ENCODE results near the gene LRP6. TPM values are rescaled to one million over a fixed set of nuclear protein-coding genes. Genes with fewer than 3 reads are reported as not detected.

The LRP6 gene
- total RNA-seq, 1 experiment from 2014 or later, result 15.5 TPM

DNA sequence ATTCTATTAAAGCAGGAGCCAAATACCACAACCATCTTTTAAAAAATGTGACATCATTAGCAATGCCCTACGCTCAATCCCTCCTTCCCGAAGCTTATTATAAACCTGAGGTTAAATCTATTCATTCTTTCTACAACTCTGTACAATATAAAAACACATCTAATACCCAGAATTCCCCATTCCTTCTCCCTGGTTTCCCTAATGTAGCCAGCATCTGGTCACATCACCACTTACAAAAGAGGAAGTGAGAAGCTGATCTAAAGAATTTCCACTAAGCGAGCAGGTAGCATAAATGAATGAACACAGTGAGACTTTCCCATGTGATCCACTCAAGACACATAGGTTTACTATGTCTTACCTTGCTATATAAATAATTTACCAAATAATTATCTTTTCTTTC, 90.4 kb downstream of the LRP6 start:
- Histone ChIP-seq H3K27me3 (ENCODE audit: low read length) (no peaks in the 10 kb centered on the region), H4K20me1 (ENCODE audit: low read length) (no peaks in the 10 kb centered on the region), H3K27ac (ENCODE audit: low read length) (no peak overlapping the region), H3K4me2 (ENCODE audit: low read length) (no peak overlapping the region), H3K9me3 (ENCODE audit: low read length) (no peaks in the 10 kb centered on the region), H2AFZ (ENCODE audit: low read length) (no peak overlapping the region), H3F3A (ENCODE audit: low read length, unreplicated experiment) (no peaks in the 10 kb centered on the region), H3K4me1 (ENCODE audit: insufficient read depth, low read length) (peaks cover 5% of the 10 kb centered on the region; the same call in 1 of the 2 replicates), H3K9me2 (replicated peaks; ENCODE audit: low read length) (no peaks in the 10 kb centered on the region), H3K9ac (ENCODE audit: low read length) (no peak overlapping the region), H3K79me2 (ENCODE audit: low read length) (no peaks in the 10 kb centered on the region), H3K4me3 (ENCODE audit: low read length) (no peak overlapping the region), H3K36me3 (ENCODE audit: low read depth, low read length) (peaks cover 6% of the 10 kb centered on the region; the same call in 1 of the 2 replicates)
- DNase-seq (no peak), ATAC-seq (no peak)
- CTCF ChIA-PET, result no interaction called here
- POLR2A ChIA-PET (ENCODE audit: unreplicated experiment), result no interaction called here
- intact Hi-C loops (cut with micrococcal nuclease), result no loop called here
- no TSS peak for BruUV-seq (replicated peaks)
- TF ChIP-seq CTCF (conservative IDR thresholded peaks at IDR 0.05; ENCODE audit: low read depth, low read length) (no peak), EZH2 (IDR thresholded peaks at IDR 0.05; ENCODE audit: low read length, unreplicated experiment) (no peak), EZH2phosphoT487 (IDR thresholded peaks at IDR 0.05; ENCODE audit: borderline replicate concordance, low read length) (no peak)

DNA sequence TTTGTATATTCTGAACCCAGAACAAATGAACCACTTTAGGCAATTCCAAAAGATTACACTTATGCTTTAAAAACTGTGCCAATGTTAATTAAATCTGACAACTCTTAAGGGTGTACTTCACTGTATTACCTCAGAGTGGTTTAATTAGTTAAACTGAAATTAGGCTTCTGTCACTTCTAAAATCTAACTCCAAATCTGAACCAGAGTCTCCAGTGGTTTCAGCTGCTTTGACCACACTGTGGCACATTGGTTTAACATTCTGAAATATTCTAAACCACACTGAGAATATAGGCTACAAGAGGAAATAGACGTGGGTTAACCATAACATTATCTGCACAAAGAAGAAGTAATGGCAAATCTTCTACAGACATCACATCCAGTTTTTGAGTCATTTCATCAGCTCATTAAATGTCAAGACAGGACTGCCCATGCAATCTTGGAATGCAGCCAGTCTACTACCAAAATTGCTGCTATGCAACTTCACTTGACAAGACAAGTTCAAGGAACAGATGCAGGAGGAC, 94.8 kb downstream of the LRP6 start:
- no peaks in the 10 kb centered on the region for H3K9me3 ChIP-seq (ENCODE audit: low read length)
- H3K79me2 ChIP-seq (ENCODE audit: low read length), result no peaks in the 10 kb centered on the region
- no peaks in the 10 kb centered on the region for H4K20me1 ChIP-seq (ENCODE audit: low read length)
- H3K27me3 ChIP-seq (ENCODE audit: low read length), result no peaks in the 10 kb centered on the region
- ChIA-PET POLR2A (ENCODE audit: unreplicated experiment) (no interaction called here), CTCF (interaction anchor here (0.6 kb wide), 1 partner anchor 14 kb away, joined by 3 read pairs; no protein-coding TSS in a partner anchor)
- H3K9me2 ChIP-seq (replicated peaks; ENCODE audit: low read length), result no peaks in the 10 kb centered on the region
- BruUV-seq (replicated peaks), result no TSS peak
- no peak overlapping the region for H3K4me2 ChIP-seq (ENCODE audit: low read length)
- H2AFZ ChIP-seq (ENCODE audit: low read length), result no peak overlapping the region
- no peaks in the 10 kb centered on the region for H3K36me3 ChIP-seq (ENCODE audit: low read depth, low read length)
- H3K4me1 ChIP-seq (ENCODE audit: insufficient read depth, low read length), result peaks cover 4% of the 10 kb centered on the region
- no peak overlapping the region for H3K9ac ChIP-seq (ENCODE audit: low read length)
- H3F3A ChIP-seq (ENCODE audit: low read length, unreplicated experiment), result no peaks in the 10 kb centered on the region
- DNase-seq (peak; percentile 42), ATAC-seq (no peak)
- no peak overlapping the region for H3K27ac ChIP-seq (ENCODE audit: low read length)
- H3K4me3 ChIP-seq (ENCODE audit: low read length), result no peak overlapping the region
- intact Hi-C loops (cut with micrococcal nuclease), result no loop called here
- TF ChIP-seq EZH2 (IDR thresholded peaks at IDR 0.05; ENCODE audit: low read length, unreplicated experiment) (no peak), EZH2phosphoT487 (IDR thresholded peaks at IDR 0.05; ENCODE audit: borderline replicate concordance, low read length) (no peak), CTCF (conservative IDR thresholded peaks at IDR 0.05; ENCODE audit: low read depth, low read length) (no peak)

DNA sequence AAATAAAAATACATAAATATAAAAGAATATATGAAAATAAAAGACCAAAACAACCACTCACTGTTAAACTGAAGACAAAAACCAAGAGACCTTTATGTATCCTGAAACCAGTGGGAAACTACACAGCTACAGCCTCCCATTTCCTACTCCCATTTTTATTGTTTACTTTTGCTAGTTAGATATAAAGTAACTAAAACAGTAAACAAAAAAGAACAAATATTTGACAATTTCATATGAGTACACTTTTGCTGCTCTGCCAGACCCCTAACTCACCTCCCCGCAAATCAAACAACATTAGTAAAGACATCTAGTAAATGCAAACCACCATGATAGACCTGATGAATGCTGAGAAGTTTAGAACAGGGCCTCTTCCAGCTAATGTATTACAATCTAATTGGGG, 99.0 kb downstream of the LRP6 start:
- CTCF ChIA-PET, result interaction anchor here (0.7 kb wide), 1 partner anchor 447 kb away, joined by 3 read pairs; no protein-coding TSS in a partner anchor
- no peaks in the 10 kb centered on the region for H3F3A ChIP-seq (ENCODE audit: low read length, unreplicated experiment)
- ATAC-seq (peak; percentile 95), DNase-seq (peak; percentile 35)
- H3K4me1 ChIP-seq (ENCODE audit: insufficient read depth, low read length), result peaks cover 4% of the 10 kb centered on the region
- no peaks in the 10 kb centered on the region for H3K36me3 ChIP-seq (ENCODE audit: low read depth, low read length)
- no peak overlapping the region for H3K9ac ChIP-seq (ENCODE audit: low read length)
- H3K27ac ChIP-seq (ENCODE audit: low read length), result peak overlapping the region; percentile 5; the same call in 1 of the 2 replicates
- H3K4me3 ChIP-seq (ENCODE audit: low read length), result no peak overlapping the region
- no peaks in the 10 kb centered on the region for H3K27me3 ChIP-seq (ENCODE audit: low read length)
- TF ChIP-seq EZH2 (IDR thresholded peaks at IDR 0.05; ENCODE audit: low read length, unreplicated experiment), result no peak
- TF ChIP-seq EZH2phosphoT487 (IDR thresholded peaks at IDR 0.05; ENCODE audit: borderline replicate concordance, low read length), result no peak
- TF ChIP-seq CTCF (conservative IDR thresholded peaks at IDR 0.05; ENCODE audit: low read depth, low read length), result no peak
- intact Hi-C loops (cut with micrococcal nuclease), result loop anchor here (5.0 to 10.0 kb wide), 2 partner anchors 97 to 164 kb away; partner anchors contain the start of gene LRP6
- H2AFZ ChIP-seq (ENCODE audit: low read length), result no peak overlapping the region
- POLR2A ChIA-PET (ENCODE audit: unreplicated experiment), result interaction anchor here (0.6 kb wide), 1 partner anchor 559 kb away, joined by 3 read pairs; no protein-coding TSS in a partner anchor
- no TSS peak for BruUV-seq (replicated peaks)
- 0 out of 2 replicates have a peak overlapping the region, but pooled peaks have one; percentile 1 for H3K4me2 ChIP-seq (ENCODE audit: low read length)
- H3K9me3 ChIP-seq (ENCODE audit: low read length), result no peaks in the 10 kb centered on the region
- H4K20me1 ChIP-seq (ENCODE audit: low read length), result no peaks in the 10 kb centered on the region
- no peaks in the 10 kb centered on the region for H3K9me2 ChIP-seq (replicated peaks; ENCODE audit: low read length)
- H3K79me2 ChIP-seq (ENCODE audit: low read length), result no peaks in the 10 kb centered on the region

Data from PC-3 (cell line).